Panc1 (cell line): ENCODE measurements around the gene CLINT1. TPM values are rescaled to one million over a fixed set of nuclear protein-coding genes. Genes with fewer than 3 reads are reported as not detected.

Source experiments
- ATAC-seq: fragments of 200-7000 bp; cut with Tn5 transposase; 2 replicates; pipeline ENCODE4 v1.9.1; 2020; ENCODE audit warnings: mild to moderate bottlenecking, moderate library complexity
- BruUV-seq: library from RNA; stranded (reverse); fragments of 400-500 nt; replicated peaks from 2 replicates; lab custom pipeline; 2021; lab: Mats Ljungman, UMichigan
- CTCF ChIA-PET: fragments of 300-600 bp; sonication (Branson Sonifier 250); formaldehyde crosslinking; loops from one replicate; lab custom pipeline; 2022; ENCODE audit warnings: antibody characterized with exemption; lab: Charles Lee
- POLR2A ChIA-PET: fragments of 300-600 bp; sonication (Branson Sonifier 250); formaldehyde crosslinking; loops from one replicate; lab custom pipeline; 2022; ENCODE audit warnings: antibody characterized with exemption; lab: Charles Lee
- DNase-seq: peaks from one replicate; pipeline ENCODE4 v3.0.0-alpha.2; 2010; ENCODE audit warnings: low read depth, low spot score
- H3K27ac ChIP-seq: 2 replicates; pipeline ENCODE4 v1.5.1; 2011; ENCODE audit warnings: mild to moderate bottlenecking, low read length, inconsistent platforms
- H3K27me3 ChIP-seq: fragments of 200-500 bp; sonication (Bioruptor generic); 2 replicates; pipeline ENCODE4 v1.6.0; 2014; ENCODE audit warnings: low read length, inconsistent platforms; ENCODE audit not compliant: control insufficient read depth, insufficient read depth
- H3K36me3 ChIP-seq: fragments of 200-500 bp; sonication (Bioruptor generic); 2 replicates; pipeline ENCODE4 v1.5.1; 2014; ENCODE audit warnings: inconsistent platforms, mild to moderate bottlenecking, low read length, moderate library complexity; ENCODE audit not compliant: control insufficient read depth, insufficient read depth
- H3K4me1 ChIP-seq: 2 replicates; pipeline ENCODE4 v1.5.1; 2011; ENCODE audit warnings: inconsistent platforms, mild to moderate bottlenecking, low read length, moderate library complexity; ENCODE audit not compliant: control insufficient read depth, insufficient read depth
- H3K4me3 ChIP-seq, 2 experiments: 2 replicates each; pipeline ENCODE4 v1.5.1; 2011 to 2012; ENCODE audit warnings: low read depth in 2 of 2, low read length in 2 of 2, mild to moderate bottlenecking in 2 of 2, inconsistent platforms in 1 of 2, moderate library complexity in 1 of 2
- H3K9me3 ChIP-seq: fragments of 200-500 bp; sonication (Bioruptor generic); 2 replicates; pipeline ENCODE4 v1.5.1; 2014; ENCODE audit warnings: low read depth, mild to moderate bottlenecking, inconsistent platforms, low read length, moderate library complexity; ENCODE audit not compliant: control insufficient read depth, insufficient read depth
- CTCF ChIP-seq: fragments of 450-650 bp; IDR thresholded peaks from 2 replicates; pipeline ENCODE4 v1.5.1; 2017; ENCODE audit warnings: mild to moderate bottlenecking
- POLR2AphosphoS5 ChIP-seq: IDR thresholded peaks from 2 replicates; pipeline ENCODE4 v1.6.1; 2012; ENCODE audit warnings: mild to moderate bottlenecking, low read depth, low read length, moderate library complexity
- REST ChIP-seq, 2 experiments: IDR thresholded peaks; 2 replicates each; pipeline ENCODE4 v1.6.1; 2011 to 2012; ENCODE audit warnings: low read depth in 2 of 2, control low read depth in 1 of 2, low read length in 1 of 2, mild to moderate bottlenecking in 1 of 2, moderate library complexity in 1 of 2; ENCODE audit not compliant: insufficient read depth in 1 of 2
- SIN3A ChIP-seq: IDR thresholded peaks from 2 replicates; pipeline ENCODE4 v1.6.1; 2012; ENCODE audit warnings: low read depth, mild to moderate bottlenecking, low read length, moderate library complexity, borderline replicate concordance; ENCODE audit not compliant: insufficient read depth
- TCF7L2 ChIP-seq: IDR thresholded peaks from 2 replicates; pipeline ENCODE4 v1.6.1; 2011; ENCODE audit warnings: mild to moderate bottlenecking, low read depth, low read length, inconsistent platforms
- in situ Hi-C: cut with HindIII; loops from 2 replicates; pipeline ENCODE4 v1.10.0; 2016; ENCODE audit warnings: low sequenced_read_pairs, low pct_unique_long_range_greater_than_20kb
- intact Hi-C: fragments of 100-400 bp; cut with micrococcal nuclease; formaldehyde crosslinking; loops from one replicate; pipeline ENCODE4 v1.10.0; 2022; ENCODE audit not compliant: unreplicated experiment
- total RNA-seq: library from RNA; stranded (reverse); gene quantifications from one replicate; pipeline ENCODE4 v1.2.1, GENCODE V29; 2021; ENCODE audit not compliant: unreplicated experiment

CLINT1 gene
- total RNA-seq, 1 experiment from 2014 or later = 81.6 TPM

- no peak for ATAC-seq
- in situ Hi-C loops = no loop called here
Measured at GRCh38 chr5:157827423-157827822, 31.5 kb downstream of the CLINT1 start.

GRCh38 chr5:157823655-157824054 is 35.3 kb downstream of the CLINT1 start:
- no peak overlapping the region for H3K4me3 ChIP-seq
- CTCF ChIA-PET = no interaction called here
- peaks cover 4% of the 10 kb centered on the region; the same call in 1 of the 2 replicates for H3K4me1 ChIP-seq
- no peaks in the 10 kb centered on the region for H3K9me3 ChIP-seq
- no peak for ATAC-seq
- no peaks in the 10 kb centered on the region for H3K27me3 ChIP-seq
- POLR2A ChIA-PET = no interaction called here
- H3K36me3 ChIP-seq = no peaks in the 10 kb centered on the region
- DNase-seq = no peak
- H3K27ac ChIP-seq = no peak overlapping the region
- TF ChIP-seq POLR2AphosphoS5 (no peak), CTCF (no peak), TCF7L2 (no peak), SIN3A (no peak), REST (IDR thresholded peaks at IDR 0.05; ENCODE audit: insufficient read depth in 1 of 2, low read depth in 2 of 2, low read length in 1 of 2) (no peak)
- in situ Hi-C loops = no loop called here
- BruUV-seq = no TSS peak
- intact Hi-C loops = loop anchor here (5.0 kb wide), 1 partner anchor 124 kb away; no protein-coding TSS in a partner anchor

More at GRCh38 chr5:157827423-157827822, 31.5 kb downstream of the CLINT1 start:
- CTCF ChIA-PET = no interaction called here
- Histone ChIP-seq H3K4me3 (no peak overlapping the region), H3K27me3 (no peaks in the 10 kb centered on the region), H3K27ac (no peak overlapping the region), H3K4me1 (no peaks in the 10 kb centered on the region), H3K9me3 (no peaks in the 10 kb centered on the region), H3K36me3 (no peaks in the 10 kb centered on the region)
- intact Hi-C loops = no loop called here
- no peak for TF ChIP-seq TCF7L2
- POLR2A ChIA-PET = no interaction called here
- no TSS peak for BruUV-seq
- no peak for DNase-seq

GRCh38 chr5:157821822-157822622 is 36.9 kb downstream of the CLINT1 start:
- Histone ChIP-seq H3K36me3 (no peaks in the 10 kb centered on the region), H3K27me3 (no peaks in the 10 kb centered on the region), H3K27ac (no peak overlapping the region), H3K9me3 (no peaks in the 10 kb centered on the region), H3K4me1 (peaks cover 4% of the 10 kb centered on the region; the same call in 1 of the 2 replicates), H3K4me3 (no peak overlapping the region)
- intact Hi-C loops (loop anchor here (2.0 to 5.0 kb wide), 2 partner anchors 125 to 173 kb away; no protein-coding TSS in a partner anchor), in situ Hi-C loops (no loop called here)
- ChIA-PET POLR2A (no interaction called here), CTCF (no interaction called here)
- ATAC-seq = no peak
- BruUV-seq = no TSS peak
- TF ChIP-seq REST (IDR thresholded peaks at IDR 0.05; ENCODE audit: insufficient read depth in 1 of 2, low read depth in 2 of 2, low read length in 1 of 2) = no peak
- no peak for TF ChIP-seq TCF7L2
- no peak for TF ChIP-seq CTCF
- no peak for TF ChIP-seq SIN3A
- no peak for TF ChIP-seq POLR2AphosphoS5
- no peak for DNase-seq
